Kidney glomerular epithelial cell (primary cell): ENCODE data around the gene P2RX7.
A peak's percentile ranks its signal among the peaks of the same experiment; 100 is the strongest.

ENCODE experiments used
- DNase-seq: peaks from one replicate; lab custom pipeline; 2025; lab: John Stamatoyannopoulos, UW

Gene P2RX7

GRCh38 chr12:121229826-121230537, 97.3 kb downstream of the P2RX7 start:
- DNase-seq = peak; percentile 42

- DNase-seq = no peak
Observed at GRCh38 chr12:121230538-121230907, 97.8 kb downstream of the P2RX7 start.

- DNase-seq = no peak
Observed at GRCh38 chr12:121232163-121232562, 99.5 kb downstream of the P2RX7 start.

- no peak for DNase-seq
Observed at GRCh38 chr12:121232977-121233627, 100.4 kb downstream of the P2RX7 start.

- no peak for DNase-seq
Observed at GRCh38 chr12:121233628-121234020, 100.9 kb downstream of the P2RX7 start.

- no peak for DNase-seq
Observed at GRCh38 chr12:121236776-121237175, 104.1 kb downstream of the P2RX7 start.

- DNase-seq = no peak
Observed at GRCh38 chr12:121237415-121237814, 104.7 kb downstream of the P2RX7 start.
